HG03575 (cell line): ENCODE data around the gene CLSTN2.

Source experiments
- ATAC-seq: cut with Tn5 transposase; IDR thresholded peaks from one replicate; pipeline ENCODE4 v1.9.1; 2021; ENCODE audit not compliant: unreplicated experiment, insufficient number of reproducible peaks, low FRiP score; ENCODE audit errors: extremely low read depth

The CLSTN2 gene

DNA sequence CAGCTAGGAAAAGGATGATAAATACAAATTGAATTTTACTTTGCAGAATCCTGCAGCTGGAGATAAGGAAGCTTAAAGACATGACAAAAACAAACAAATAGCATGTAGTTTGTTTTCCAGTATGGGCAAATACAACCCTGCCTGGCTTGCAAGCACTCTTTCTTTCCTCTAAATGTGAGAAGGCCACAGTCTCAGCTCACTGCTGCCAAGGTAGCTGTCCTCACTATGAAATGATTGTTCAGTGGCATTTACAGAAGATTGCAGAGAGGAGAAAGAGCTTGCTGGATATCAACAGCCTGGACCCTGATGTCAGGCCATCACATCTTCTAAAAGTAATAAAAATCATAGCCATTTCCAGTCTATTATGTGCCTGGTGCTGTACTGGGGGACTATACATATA lies 262.0 kb downstream of the CLSTN2 start:
- no peak for ATAC-seq

- no peak for ATAC-seq
Measured at GRCh38 chr3:140198242-140198641, 263.3 kb downstream of the CLSTN2 start.

- no peak for ATAC-seq
Measured at GRCh38 chr3:140199008-140199407, 264.0 kb downstream of the CLSTN2 start.

DNA sequence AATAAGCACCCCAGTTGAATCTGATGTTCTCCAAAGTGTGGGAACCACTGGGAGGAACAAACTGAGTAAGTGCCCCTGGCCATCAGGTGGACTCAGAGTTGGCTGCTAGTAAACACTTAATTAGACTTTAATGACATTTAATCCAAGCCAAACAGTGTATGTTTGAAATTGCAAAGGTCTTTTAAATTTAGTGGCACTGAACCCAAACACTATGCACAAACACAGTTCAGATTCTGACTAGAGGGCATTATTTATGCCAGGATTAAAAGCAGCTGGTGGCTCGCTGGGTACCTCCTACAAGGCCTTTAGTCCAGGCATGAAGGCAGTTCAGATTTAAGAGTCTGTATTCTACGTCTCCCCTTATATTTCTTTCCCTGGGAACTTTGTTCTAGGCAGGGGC lies 264.8 kb downstream of the CLSTN2 start:
- no peak for ATAC-seq

DNA sequence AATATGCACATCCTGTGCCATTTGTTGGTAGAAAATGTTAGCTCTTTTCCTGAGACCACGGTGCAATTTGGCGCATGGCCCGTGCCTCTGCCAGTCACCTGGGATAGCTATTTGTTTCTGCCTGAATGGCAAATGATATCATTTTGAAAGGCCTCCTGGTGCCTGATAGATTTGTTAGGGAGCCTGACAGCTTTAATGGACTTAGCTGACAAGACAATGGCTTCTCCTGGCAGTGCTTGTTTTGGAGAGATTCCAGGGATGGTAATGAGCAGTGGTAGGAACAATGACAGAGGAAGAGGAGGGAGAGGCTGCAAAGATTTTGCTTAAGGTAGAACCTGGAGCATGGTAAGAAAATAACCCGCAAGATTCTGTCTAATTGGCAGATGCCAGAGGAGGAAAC lies 268.5 kb downstream of the CLSTN2 start:
- no peak for ATAC-seq

DNA sequence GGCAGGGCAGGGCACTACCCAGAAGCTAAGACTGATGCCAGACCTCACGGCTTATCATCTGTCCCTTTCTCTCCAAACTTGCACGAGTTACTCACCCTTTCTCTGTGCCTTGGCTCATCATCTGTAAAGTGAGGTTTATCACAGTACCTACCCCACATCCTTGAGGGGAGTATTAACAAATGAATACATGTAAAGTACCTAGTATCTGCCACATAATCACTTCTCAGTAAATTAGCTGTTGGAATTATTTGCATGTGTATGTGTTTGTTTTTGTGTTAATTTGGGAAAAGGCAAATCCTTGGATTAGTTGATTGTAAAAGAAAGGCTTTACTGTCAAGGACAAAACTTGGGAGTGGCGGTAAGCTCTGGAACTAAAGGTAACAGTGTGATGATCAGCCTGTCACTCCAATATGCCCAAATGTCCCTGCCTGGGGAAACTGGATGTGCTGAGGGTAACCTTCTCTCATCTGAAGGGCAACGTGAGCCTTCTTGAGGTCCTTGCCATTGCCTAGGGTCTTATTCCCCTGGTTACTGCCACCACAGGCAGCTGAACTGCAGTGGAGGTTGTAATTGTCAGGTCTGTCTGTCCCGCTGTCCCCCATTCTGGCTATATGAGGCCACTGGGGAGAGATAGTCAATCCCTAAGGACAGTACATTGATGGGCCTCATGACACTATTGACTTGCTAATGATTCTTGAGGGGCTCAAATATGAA lies 269.4 kb downstream of the CLSTN2 start:
- no peak for ATAC-seq

DNA sequence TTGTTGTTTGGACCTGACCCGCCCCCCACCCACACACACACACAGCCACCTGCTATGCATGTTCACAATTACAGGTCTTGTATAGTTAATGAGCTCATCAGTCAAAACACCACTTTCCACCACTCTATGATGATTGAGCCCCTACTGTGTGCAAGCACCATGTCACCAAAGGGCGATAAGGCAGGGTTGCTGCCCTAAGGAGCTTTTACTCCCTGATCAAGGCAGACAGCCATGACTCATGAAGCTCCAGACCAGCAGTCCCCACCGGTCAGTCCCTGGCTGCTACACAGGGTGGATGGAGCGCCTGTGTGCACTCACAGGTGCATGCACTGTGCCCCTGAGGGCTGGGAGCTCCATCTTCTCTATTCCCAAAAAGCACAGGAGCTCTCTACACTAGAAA lies 270.6 kb downstream of the CLSTN2 start:
- ATAC-seq: no peak

GRCh38 chr3:140206196-140207040 lies 271.4 kb downstream of the CLSTN2 start:
- no peak for ATAC-seq

DNA sequence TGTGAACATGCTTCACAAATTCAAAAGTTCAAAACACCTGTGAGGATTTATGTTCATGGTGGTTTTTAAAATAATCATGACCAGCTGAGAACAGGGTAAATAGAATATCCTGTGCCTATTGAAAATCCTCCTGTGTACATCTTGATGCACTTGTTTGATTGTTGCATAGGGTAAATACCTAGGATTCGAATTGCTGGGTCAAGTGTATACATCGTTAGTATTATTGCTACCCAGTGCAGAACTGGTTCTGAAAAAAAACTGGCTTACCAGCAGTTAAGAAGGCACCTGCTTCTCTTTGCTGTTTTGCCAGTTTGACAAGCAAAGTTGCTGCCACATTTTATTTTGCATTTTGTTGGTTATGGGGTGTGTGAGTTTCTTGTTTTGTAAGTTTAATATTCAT lies 272.6 kb downstream of the CLSTN2 start:
- ATAC-seq: no peak

DNA sequence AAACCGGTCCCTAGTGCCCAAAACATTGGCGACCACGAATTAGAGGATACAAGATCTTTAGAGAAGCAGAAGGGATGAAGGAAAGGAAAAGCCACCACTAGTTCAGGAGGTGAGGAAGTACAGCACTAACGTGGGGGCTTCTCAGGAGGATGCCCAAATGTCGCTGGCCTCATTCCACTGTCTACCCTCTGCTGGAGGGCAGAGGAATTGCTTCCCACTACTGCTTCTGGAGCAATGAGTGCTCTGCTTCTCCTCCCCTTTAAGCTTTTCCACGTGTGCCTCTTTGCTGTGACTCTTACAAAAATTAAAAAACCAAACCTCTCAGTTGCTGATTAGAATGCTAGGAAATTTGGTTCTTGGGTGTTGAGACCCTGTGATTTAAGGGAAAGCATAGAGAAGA lies 281.3 kb downstream of the CLSTN2 start:
- ATAC-seq: no peak

- ATAC-seq: no peak
Measured at GRCh38 chr3:140219291-140219690, 284.3 kb downstream of the CLSTN2 start.

GRCh38 chr3:140219923-140220452 lies 285.0 kb downstream of the CLSTN2 start:
- no peak for ATAC-seq

GRCh38 chr3:140223197-140223596 lies 288.2 kb downstream of the CLSTN2 start:
- ATAC-seq: no peak

- no peak for ATAC-seq
Measured at GRCh38 chr3:140223631-140224030, 288.6 kb downstream of the CLSTN2 start.

GRCh38 chr3:140224307-140224706 lies 289.3 kb downstream of the CLSTN2 start:
- no peak for ATAC-seq

DNA sequence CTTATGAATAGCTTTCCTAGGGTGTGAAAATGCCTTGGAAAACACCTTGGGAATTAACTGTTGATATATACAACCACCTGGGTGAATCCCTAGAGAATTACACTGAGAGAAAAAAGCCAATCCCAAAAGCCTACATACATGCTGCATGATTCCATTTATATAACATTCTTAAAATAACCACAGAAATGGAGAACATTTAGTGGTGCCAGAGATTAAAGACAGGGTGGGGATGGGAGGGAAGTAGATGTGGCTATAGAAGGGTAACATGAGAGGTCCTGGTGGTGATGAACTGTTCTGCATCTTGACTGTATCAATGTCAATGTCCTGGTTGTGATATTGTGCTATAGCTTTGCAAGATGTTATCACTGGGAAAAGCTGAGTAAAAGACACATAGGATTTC lies 291.0 kb downstream of the CLSTN2 start:
- ATAC-seq: no peak

DNA sequence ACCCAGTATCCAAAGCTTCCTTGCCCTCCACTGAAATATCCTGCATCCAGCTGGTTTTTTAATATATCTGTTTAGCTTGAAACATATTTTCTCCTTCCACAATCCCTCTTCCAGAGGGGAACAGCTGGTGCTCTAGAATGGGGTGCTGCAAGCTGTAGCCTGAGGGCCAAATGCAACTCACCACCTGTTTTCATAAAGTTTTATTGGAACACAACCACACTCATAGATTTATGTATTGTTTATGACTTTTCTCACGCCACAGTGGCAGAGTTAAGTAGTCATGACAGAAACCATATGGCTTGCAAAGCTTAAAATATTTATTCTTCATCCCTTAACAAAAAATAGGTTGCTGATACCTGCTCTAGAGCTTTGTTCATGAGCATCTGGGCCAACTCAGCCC lies 298.7 kb downstream of the CLSTN2 start:
- ATAC-seq: no peak

DNA sequence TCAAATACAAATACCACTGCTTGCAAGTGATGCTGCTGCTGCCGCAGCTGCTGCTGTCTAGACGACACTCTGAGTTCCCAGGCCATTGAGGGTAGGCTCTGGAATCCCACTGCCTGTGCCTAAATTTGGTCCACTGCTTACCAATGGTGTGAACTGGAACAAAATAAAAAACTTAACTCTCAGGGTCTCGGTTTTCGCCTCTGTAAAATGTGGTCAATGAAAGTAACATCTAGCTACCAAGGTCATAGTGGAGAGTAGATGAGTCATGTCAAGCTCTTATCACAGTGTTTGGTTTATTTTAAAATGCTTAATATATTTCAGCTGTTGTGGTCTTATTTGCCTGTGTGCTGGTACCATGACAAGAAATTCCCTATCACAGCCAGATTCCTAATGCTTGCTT lies 299.3 kb downstream of the CLSTN2 start:
- no peak for ATAC-seq

- ATAC-seq: no peak
Measured at GRCh38 chr3:140236836-140237501, 302.0 kb downstream of the CLSTN2 start.
